HCT116 (cell line): ENCODE results near the gene ADCY10. TPM values are rescaled to one million over a fixed set of nuclear protein-coding genes. Genes with fewer than 3 reads are reported as not detected.

ENCODE experiments used
- ATAC-seq: fragments of 200-7000 bp; cut with Tn5 transposase; 2 replicates; pipeline ENCODE4 v1.9.1; 2020; ENCODE audit warnings: mild to moderate bottlenecking, moderate library complexity
- BruUV-seq: library from RNA; stranded (reverse); fragments of 400-500 nt; replicated peaks from 2 replicates; lab custom pipeline; 2021; lab: Mats Ljungman, UMichigan
- CTCF ChIA-PET: fragments of 300-600 bp; sonication (Branson Sonifier 250); formaldehyde crosslinking; loops from one replicate; lab custom pipeline; 2021; ENCODE audit warnings: antibody characterized with exemption; lab: Charles Lee
- POLR2A ChIA-PET: fragments of 300-600, 350-600 bp; sonication (Branson Sonifier 250); formaldehyde crosslinking; loops from one replicate; lab custom pipeline; 2021; ENCODE audit warnings: antibody characterized with exemption; lab: Charles Lee
- RAD21 ChIA-PET, 2 experiments: fragments of 300-600 bp; sonication (Branson Sonifier 250); formaldehyde crosslinking; loops; one replicate each; lab custom pipeline; 2023; ENCODE audit warnings: low total read pairs in 2 of 2; ENCODE audit not compliant: uncharacterized antibody in 2 of 2, unreplicated experiment in 2 of 2, low non-redundant PET in 1 of 2; lab: Charles Lee
- DNase-seq: peaks from one replicate; pipeline ENCODE4 v3.0.0-alpha.2; 2010; ENCODE audit warnings: low read depth, low spot score
- H2AFZ ChIP-seq: fragments of 200-600 bp; shearing (Covaris generic), sonication (generic); 2 replicates; pipeline ENCODE4 v1.6.1; 2017; ENCODE audit warnings: low read depth, mixed run types, mixed read lengths, antibody characterized with exemption, low read length; ENCODE audit not compliant: poor library complexity, severe bottlenecking
- H3K27ac ChIP-seq: 2 replicates; pipeline ENCODE4 v1.5.1; 2012; ENCODE audit warnings: low read depth, low read length
- H3K27me3 ChIP-seq: fragments of 200-600 bp; sonication (generic); 2 replicates; pipeline ENCODE4 v1.6.1; 2016; ENCODE audit warnings: mixed run types, low read length, mixed read lengths; ENCODE audit not compliant: insufficient read depth
- H3K36me3 ChIP-seq, 2 experiments: fragments of 200-500 bp in 1 of 2; fragments of 200-600 bp in 1 of 2; sonication (Bioruptor generic) in 1 of 2; sonication (generic) in 1 of 2; 2 replicates each; pipeline versions ENCODE4 v1.5.1 to v1.6.1; 2014 to 2016; ENCODE audit warnings: low read length in 2 of 2, inconsistent platforms in 1 of 2, mixed read lengths in 1 of 2, mixed run types in 1 of 2; ENCODE audit not compliant: insufficient read depth in 2 of 2, control insufficient read depth in 1 of 2
- H3K4me1 ChIP-seq, 2 experiments: fragments of 200-600 bp in 1 of 2; sonication (generic) in 1 of 2; 2 replicates each; pipeline versions ENCODE4 v1.5.1 to v1.6.1; 2012 to 2017; ENCODE audit warnings: low read length in 2 of 2, inconsistent platforms in 1 of 2, mild to moderate bottlenecking in 1 of 2, mixed read lengths in 1 of 2, mixed run types in 1 of 2, moderate library complexity in 1 of 2; ENCODE audit not compliant: insufficient read depth in 2 of 2, control insufficient read depth in 1 of 2
- H3K4me2 ChIP-seq: fragments of 200-600 bp; sonication (generic); 2 replicates; pipeline ENCODE4 v1.6.1; 2017; ENCODE audit warnings: mixed run types, low read length, mixed read lengths
- H3K4me3 ChIP-seq, 2 experiments: fragments of 200-600 bp in 1 of 2; sonication (generic) in 1 of 2; replicated peaks in 1 of 2; 2 replicates each; pipeline ENCODE4 v1.5.1; 2011 to 2016; ENCODE audit warnings: low read length in 2 of 2, control low read depth in 1 of 2, low read depth in 1 of 2, mild to moderate bottlenecking in 1 of 2, mixed read lengths in 1 of 2, mixed run types in 1 of 2
- H3K79me2 ChIP-seq: fragments of 200-600 bp; sonication (generic); 2 replicates; pipeline ENCODE4 v1.6.1; 2017; ENCODE audit warnings: mild to moderate bottlenecking, mixed run types, low read length, moderate library complexity, mixed read lengths; ENCODE audit not compliant: insufficient read depth
- H3K9ac ChIP-seq: fragments of 200-600 bp; sonication (generic); 2 replicates; pipeline ENCODE4 v1.6.1; 2016; ENCODE audit warnings: low read length, mixed read lengths
- H3K9me2 ChIP-seq: fragments of 200-600 bp; sonication (generic), shearing (Covaris generic); 2 replicates; pipeline ENCODE4 v1.6.1; 2017; ENCODE audit warnings: mixed run types, mild to moderate bottlenecking, moderate library complexity; ENCODE audit not compliant: insufficient read depth
- H3K9me3 ChIP-seq, 2 experiments: fragments of 200-500 bp in 1 of 2; fragments of 200-600 bp in 1 of 2; sonication (Bioruptor generic) in 1 of 2; sonication (generic) in 1 of 2; 2 replicates each; pipeline ENCODE4 v1.6.1; 2014 to 2017; ENCODE audit warnings: low read length in 2 of 2, mixed read lengths in 2 of 2, inconsistent platforms in 1 of 2, low read depth in 1 of 2, mild to moderate bottlenecking in 1 of 2, mixed run types in 1 of 2, moderate library complexity in 1 of 2; ENCODE audit not compliant: control insufficient read depth in 1 of 2, insufficient read depth in 1 of 2
- H4K20me1 ChIP-seq: fragments of 200-600 bp; sonication (generic), shearing (Covaris generic); 2 replicates; pipeline ENCODE4 v1.6.1; 2017; ENCODE audit warnings: mixed run types, mild to moderate bottlenecking, moderate library complexity; ENCODE audit not compliant: insufficient read depth
- EGR1 ChIP-seq: IDR thresholded peaks from 2 replicates; pipeline ENCODE4 v1.6.1; 2012; ENCODE audit warnings: low read depth
- ELF1 ChIP-seq: IDR thresholded peaks from 2 replicates; pipeline ENCODE4 v1.6.1; 2012; ENCODE audit warnings: low read depth, borderline replicate concordance
- EZH2 ChIP-seq: fragments of 200-600 bp; sonication (generic); IDR thresholded peaks from 2 replicates; pipeline ENCODE4 v1.6.1; 2017; ENCODE audit warnings: antibody characterized with exemption, mixed run types
- EZH2phosphoT487 ChIP-seq: fragments of 200-600 bp; IDR thresholded peaks from 2 replicates; pipeline ENCODE4 v1.6.1; 2018; ENCODE audit warnings: antibody characterized with exemption, borderline replicate concordance
- POLR2A ChIP-seq: IDR thresholded peaks from 2 replicates; pipeline ENCODE4 v1.7.0; 2011; ENCODE audit warnings: borderline replicate concordance; ENCODE audit not compliant: insufficient read depth, insufficient read length; ENCODE audit errors: extremely low read depth
- POLR2AphosphoS5 ChIP-seq: IDR thresholded peaks from 2 replicates; pipeline ENCODE4 v1.6.1; 2011; ENCODE audit warnings: mild to moderate bottlenecking, low read depth, low read length, moderate library complexity
- RAD21 ChIP-seq: IDR thresholded peaks from 2 replicates; pipeline ENCODE4 v1.6.1; 2012; ENCODE audit warnings: low read depth, mild to moderate bottlenecking
- SIN3A ChIP-seq: IDR thresholded peaks from 2 replicates; pipeline ENCODE4 v1.6.1; 2012; ENCODE audit warnings: low read depth
- SP1 ChIP-seq: IDR thresholded peaks from 2 replicates; pipeline ENCODE4 v1.6.1; 2012; ENCODE audit warnings: low read depth
- SRF ChIP-seq: IDR thresholded peaks from 2 replicates; pipeline ENCODE4 v1.6.1; 2012; ENCODE audit warnings: low read depth
- TCF7L2 ChIP-seq: IDR thresholded peaks from 2 replicates; pipeline ENCODE4 v1.7.0; 2011; ENCODE audit warnings: borderline replicate concordance, inconsistent platforms; ENCODE audit not compliant: insufficient read depth, insufficient read length; ENCODE audit errors: extremely low read depth
- ZFX ChIP-seq: fragments of 450-650 bp; IDR thresholded peaks from 2 replicates; pipeline ENCODE4 v1.6.1; 2017
- ZNF274 ChIP-seq: fragments of 200-500 bp; sonication (Bioruptor generic); IDR thresholded peaks from 2 replicates; pipeline ENCODE4 v1.6.1; 2014; ENCODE audit warnings: mild to moderate bottlenecking, low read depth, low read length, inconsistent platforms
- intact Hi-C: fragments of 100-400 bp; cut with micrococcal nuclease; formaldehyde crosslinking; loops from 2 replicates; pipeline ENCODE4 v1.10.0; 2022
- total RNA-seq: library from RNA; stranded (reverse); gene quantifications from one replicate; pipeline ENCODE4 v1.2.1, GENCODE V29; 2021; ENCODE audit not compliant: unreplicated experiment
- TF ChIP-seq, protein P1 (sequence below): IDR thresholded peaks from 2 replicates; pipeline ENCODE4 v1.6.1; 2012; ENCODE audit warnings: low read depth
- TF ChIP-seq, protein P2 (sequence below): IDR thresholded peaks from 2 replicates; pipeline ENCODE4 v1.6.1; 2012
- TF ChIP-seq, protein P3 (sequence below): IDR thresholded peaks from 2 replicates; pipeline ENCODE4 v1.6.1; 2011; ENCODE audit warnings: mild to moderate bottlenecking, low read length, moderate library complexity; ENCODE audit not compliant: insufficient replicate concordance; ENCODE audit errors: extremely low read depth

Gene ADCY10
- total RNA-seq, 1 experiment from 2014 or later: 0.30 TPM

DNA sequence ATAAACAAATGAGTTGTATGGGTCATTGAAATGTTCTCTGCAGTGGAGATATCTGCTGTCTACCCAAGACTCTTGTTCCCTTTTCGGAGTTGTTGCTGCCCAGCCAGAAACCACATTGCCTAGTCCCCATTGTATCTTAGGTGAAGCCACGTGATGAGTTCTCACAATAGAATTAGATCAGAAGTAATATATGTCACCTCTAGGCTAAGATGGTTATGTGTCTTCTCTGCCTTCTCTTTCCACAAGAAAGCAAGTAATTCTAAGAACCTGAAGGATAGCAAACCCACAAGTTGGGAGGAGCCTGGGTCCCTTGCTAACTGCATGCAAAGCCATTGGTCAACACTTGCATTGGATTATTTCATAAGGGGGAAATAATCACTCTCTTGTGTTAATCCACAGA, 76.6 kb downstream of the ADCY10 start:
- CTCF ChIA-PET: no interaction called here
- H3K4me1 ChIP-seq: no peaks in the 10 kb centered on the region

More for the DNA sequence above, 76.6 kb downstream of the ADCY10 start:
- RAD21 ChIA-PET: no interaction called here
- TF ChIP-seq TCF7L2: no peak
- TF ChIP-seq EZH2phosphoT487: no peak
- no peak for TF ChIP-seq POLR2AphosphoS5
- TF ChIP-seq ZFX: no peak
- TF ChIP-seq, protein P1, sequence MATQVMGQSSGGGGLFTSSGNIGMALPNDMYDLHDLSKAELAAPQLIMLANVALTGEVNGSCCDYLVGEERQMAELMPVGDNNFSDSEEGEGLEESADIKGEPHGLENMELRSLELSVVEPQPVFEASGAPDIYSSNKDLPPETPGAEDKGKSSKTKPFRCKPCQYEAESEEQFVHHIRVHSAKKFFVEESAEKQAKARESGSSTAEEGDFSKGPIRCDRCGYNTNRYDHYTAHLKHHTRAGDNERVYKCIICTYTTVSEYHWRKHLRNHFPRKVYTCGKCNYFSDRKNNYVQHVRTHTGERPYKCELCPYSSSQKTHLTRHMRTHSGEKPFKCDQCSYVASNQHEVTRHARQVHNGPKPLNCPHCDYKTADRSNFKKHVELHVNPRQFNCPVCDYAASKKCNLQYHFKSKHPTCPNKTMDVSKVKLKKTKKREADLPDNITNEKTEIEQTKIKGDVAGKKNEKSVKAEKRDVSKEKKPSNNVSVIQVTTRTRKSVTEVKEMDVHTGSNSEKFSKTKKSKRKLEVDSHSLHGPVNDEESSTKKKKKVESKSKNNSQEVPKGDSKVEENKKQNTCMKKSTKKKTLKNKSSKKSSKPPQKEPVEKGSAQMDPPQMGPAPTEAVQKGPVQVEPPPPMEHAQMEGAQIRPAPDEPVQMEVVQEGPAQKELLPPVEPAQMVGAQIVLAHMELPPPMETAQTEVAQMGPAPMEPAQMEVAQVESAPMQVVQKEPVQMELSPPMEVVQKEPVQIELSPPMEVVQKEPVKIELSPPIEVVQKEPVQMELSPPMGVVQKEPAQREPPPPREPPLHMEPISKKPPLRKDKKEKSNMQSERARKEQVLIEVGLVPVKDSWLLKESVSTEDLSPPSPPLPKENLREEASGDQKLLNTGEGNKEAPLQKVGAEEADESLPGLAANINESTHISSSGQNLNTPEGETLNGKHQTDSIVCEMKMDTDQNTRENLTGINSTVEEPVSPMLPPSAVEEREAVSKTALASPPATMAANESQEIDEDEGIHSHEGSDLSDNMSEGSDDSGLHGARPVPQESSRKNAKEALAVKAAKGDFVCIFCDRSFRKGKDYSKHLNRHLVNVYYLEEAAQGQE: no peak
- TF ChIP-seq, protein P2, sequence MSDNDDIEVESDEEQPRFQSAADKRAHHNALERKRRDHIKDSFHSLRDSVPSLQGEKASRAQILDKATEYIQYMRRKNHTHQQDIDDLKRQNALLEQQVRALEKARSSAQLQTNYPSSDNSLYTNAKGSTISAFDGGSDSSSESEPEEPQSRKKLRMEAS: no peak
- TF ChIP-seq SIN3A: no peak
- TF ChIP-seq ELF1: no peak
- no peak for TF ChIP-seq RAD21
- TF ChIP-seq, protein P3, sequence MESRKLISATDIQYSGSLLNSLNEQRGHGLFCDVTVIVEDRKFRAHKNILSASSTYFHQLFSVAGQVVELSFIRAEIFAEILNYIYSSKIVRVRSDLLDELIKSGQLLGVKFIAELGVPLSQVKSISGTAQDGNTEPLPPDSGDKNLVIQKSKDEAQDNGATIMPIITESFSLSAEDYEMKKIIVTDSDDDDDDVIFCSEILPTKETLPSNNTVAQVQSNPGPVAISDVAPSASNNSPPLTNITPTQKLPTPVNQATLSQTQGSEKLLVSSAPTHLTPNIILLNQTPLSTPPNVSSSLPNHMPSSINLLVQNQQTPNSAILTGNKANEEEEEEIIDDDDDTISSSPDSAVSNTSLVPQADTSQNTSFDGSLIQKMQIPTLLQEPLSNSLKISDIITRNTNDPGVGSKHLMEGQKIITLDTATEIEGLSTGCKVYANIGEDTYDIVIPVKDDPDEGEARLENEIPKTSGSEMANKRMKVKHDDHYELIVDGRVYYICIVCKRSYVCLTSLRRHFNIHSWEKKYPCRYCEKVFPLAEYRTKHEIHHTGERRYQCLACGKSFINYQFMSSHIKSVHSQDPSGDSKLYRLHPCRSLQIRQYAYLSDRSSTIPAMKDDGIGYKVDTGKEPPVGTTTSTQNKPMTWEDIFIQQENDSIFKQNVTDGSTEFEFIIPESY: no peak
- no peak for TF ChIP-seq SRF
- no peak for TF ChIP-seq POLR2A
- no peak for TF ChIP-seq SP1
- no peak for TF ChIP-seq EGR1
- no peak for TF ChIP-seq EZH2
- no peak for TF ChIP-seq ZNF274
- H2AFZ ChIP-seq: no peak overlapping the region
- H3K27ac ChIP-seq: no peak overlapping the region
- POLR2A ChIA-PET: no interaction called here
- H3K9me3 ChIP-seq: no peaks in the 10 kb centered on the region
- DNase-seq: no peak
- ATAC-seq: no peak
- no peaks in the 10 kb centered on the region for H4K20me1 ChIP-seq
- intact Hi-C loops: no loop called here
- H3K27me3 ChIP-seq: no peaks in the 10 kb centered on the region
- no peak overlapping the region for H3K4me3 ChIP-seq
- no peak overlapping the region for H3K9ac ChIP-seq
- no peak overlapping the region for H3K4me2 ChIP-seq
- no peaks in the 10 kb centered on the region for H3K9me2 ChIP-seq
- BruUV-seq: no TSS peak
- H3K79me2 ChIP-seq: no peaks in the 10 kb centered on the region
- no peaks in the 10 kb centered on the region for H3K36me3 ChIP-seq
